GM12873 (cell line): ENCODE measurements around the gene ZNF280B.

ENCODE experiments used
- CTCF ChIP-seq: IDR thresholded peaks from 2 replicates; pipeline ENCODE4 v1.5.1; 2012; ENCODE audit warnings: low read depth, mild to moderate bottlenecking, moderate library complexity, low read length, control low read depth; ENCODE audit not compliant: insufficient read depth; ENCODE audit errors: missing control alignments

ZNF280B gene

GRCh38 chr22:22474733-22475132, 33.8 kb downstream of the ZNF280B start:
- TF ChIP-seq CTCF, result no peak

GRCh38 chr22:22469527-22469926, 39.0 kb downstream of the ZNF280B start:
- no peak for TF ChIP-seq CTCF

- TF ChIP-seq CTCF, result no peak
Observed at GRCh38 chr22:22467112-22467511, 41.4 kb downstream of the ZNF280B start.

- no peak for TF ChIP-seq CTCF
Observed at GRCh38 chr22:22465782-22466181, 42.8 kb downstream of the ZNF280B start.

GRCh38 chr22:22465094-22465602, 43.4 kb downstream of the ZNF280B start:
- TF ChIP-seq CTCF, result no peak

- TF ChIP-seq CTCF, result no peak
Observed at GRCh38 chr22:22464541-22465054, 43.9 kb downstream of the ZNF280B start.

- TF ChIP-seq CTCF, result peak; percentile 50
Observed at GRCh38 chr22:22463855-22464540, 44.5 kb downstream of the ZNF280B start.
